HUES64 (cell line): Measurements from ENCODE around the gene TMEM138.

Source experiments
- H3K27ac ChIP-seq: 2 replicates; pipeline ENCODE4 v1.7.0; 2013; ENCODE audit warnings: low read depth, low read length, inconsistent platforms
- H3K27me3 ChIP-seq: 2 replicates; pipeline ENCODE4 v1.6.1; 2013; ENCODE audit warnings: mild to moderate bottlenecking, low read length; ENCODE audit not compliant: insufficient read depth
- H3K36me3 ChIP-seq: 2 replicates; pipeline ENCODE4 v1.6.1; 2013; ENCODE audit warnings: mild to moderate bottlenecking, low read length; ENCODE audit not compliant: insufficient read depth
- H3K4me1 ChIP-seq: 2 replicates; pipeline ENCODE4 v1.6.1; 2013; ENCODE audit warnings: mild to moderate bottlenecking, low read length, moderate library complexity; ENCODE audit not compliant: insufficient read depth
- H3K4me3 ChIP-seq: 2 replicates; pipeline ENCODE4 v1.5.1; 2013; ENCODE audit warnings: mild to moderate bottlenecking, low read length, moderate library complexity
- H3K9ac ChIP-seq: 2 replicates; pipeline ENCODE4 v1.6.1; 2013; ENCODE audit warnings: mild to moderate bottlenecking, low read depth, low read length
- H3K9me3 ChIP-seq: 2 replicates; pipeline ENCODE4 v1.6.1; 2013; ENCODE audit warnings: low read depth, low read length; ENCODE audit not compliant: insufficient read depth
- WGBS: fragments of 150-250, 120-280 bp; methylation state at CpG from one replicate; pipeline ENCODE4 v1.1.7; 2013; ENCODE audit warnings: missing lambda C conversion rate; 5-methylcytosine and 5-hydroxymethylcytosine counted together

Gene TMEM138

DNA sequence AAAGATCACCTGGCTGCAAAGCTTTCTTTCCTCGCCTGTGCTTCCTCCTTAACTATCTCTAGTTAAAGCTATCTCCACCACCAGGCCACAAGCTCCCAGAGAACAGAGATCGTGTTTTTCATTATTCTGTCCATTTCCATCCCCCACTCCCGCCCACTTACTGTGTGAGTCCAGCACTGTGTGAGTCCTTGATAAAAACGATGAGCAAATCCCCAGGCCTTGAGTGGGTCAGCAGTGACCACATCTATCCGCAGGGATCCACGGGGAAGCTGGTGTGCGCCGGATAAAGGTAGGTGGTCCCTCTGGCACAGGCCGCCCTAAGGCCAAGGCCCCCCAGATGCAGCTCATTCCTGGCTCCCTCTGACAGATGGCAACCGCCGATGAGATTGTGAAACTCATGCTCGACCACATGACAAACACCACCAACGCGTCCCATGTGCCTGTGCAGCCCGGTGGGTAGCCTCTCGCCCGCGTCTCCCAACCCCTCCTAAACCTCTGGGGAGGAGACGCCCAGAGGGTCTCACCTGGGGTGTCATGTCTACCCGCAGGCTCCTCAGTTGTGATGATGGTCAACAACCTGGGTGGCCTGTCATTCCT, 19.9 kb upstream of the TMEM138 start:
- Histone ChIP-seq H3K4me1 (no peaks in the 10 kb centered on the region), H3K36me3 (peaks cover 25% of the 10 kb centered on the region), H3K9ac (no peak overlapping the region), H3K27ac (no peak overlapping the region), H3K9me3 (no peaks in the 10 kb centered on the region), H3K4me3 (no peak overlapping the region), H3K27me3 (no peaks in the 10 kb centered on the region)
- 95% methylated on average over 20 of the region's 20 CpGs for WGBS

DNA sequence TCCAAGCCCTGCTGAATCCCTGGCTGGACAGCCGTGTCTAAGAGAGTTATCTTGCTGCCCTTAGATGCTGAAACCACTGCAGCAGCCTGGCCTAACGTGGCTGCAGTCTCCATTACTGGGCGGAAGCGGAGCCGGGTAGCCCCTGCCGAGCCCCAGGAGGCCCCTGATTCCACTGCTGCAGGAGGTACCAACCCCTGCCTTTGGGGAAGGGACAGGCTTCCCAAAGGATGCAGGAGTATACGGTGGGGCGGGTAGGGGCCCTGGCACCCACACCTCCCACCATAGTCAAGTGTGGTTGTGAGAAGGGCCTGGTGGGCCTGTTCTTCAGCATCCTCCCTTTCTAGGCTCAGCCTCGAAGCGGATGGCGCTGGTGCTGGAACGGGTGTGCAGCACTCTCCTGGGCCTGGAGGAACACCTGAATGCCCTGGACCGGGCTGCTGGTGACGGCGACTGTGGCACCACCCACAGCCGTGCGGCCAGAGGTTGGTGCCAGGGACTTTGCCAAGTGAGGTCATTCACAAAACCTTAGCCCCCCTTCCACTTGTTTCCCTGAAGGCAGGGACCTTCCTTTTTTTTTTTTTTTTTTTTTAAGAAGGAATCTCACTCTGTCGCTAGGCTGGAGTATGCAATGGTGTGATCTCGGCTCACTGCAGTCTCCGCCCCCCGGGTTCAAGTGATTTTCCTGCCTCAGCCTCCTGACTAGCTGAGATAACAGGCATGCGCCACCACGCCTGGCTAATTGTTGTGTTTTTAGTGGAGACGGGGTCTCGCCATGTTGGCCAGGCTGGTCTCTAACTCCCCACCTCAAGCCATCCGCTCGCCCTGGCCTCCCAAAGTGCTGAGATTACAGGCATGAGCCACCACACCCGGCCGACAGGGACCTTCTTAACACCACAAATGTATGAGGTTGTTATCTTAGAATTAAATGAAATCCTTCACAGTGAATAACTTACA, 18.1 kb upstream of the TMEM138 start:
- Histone ChIP-seq H3K27ac (no peak overlapping the region), H3K36me3 (peaks cover 28% of the 10 kb centered on the region)

DNA sequence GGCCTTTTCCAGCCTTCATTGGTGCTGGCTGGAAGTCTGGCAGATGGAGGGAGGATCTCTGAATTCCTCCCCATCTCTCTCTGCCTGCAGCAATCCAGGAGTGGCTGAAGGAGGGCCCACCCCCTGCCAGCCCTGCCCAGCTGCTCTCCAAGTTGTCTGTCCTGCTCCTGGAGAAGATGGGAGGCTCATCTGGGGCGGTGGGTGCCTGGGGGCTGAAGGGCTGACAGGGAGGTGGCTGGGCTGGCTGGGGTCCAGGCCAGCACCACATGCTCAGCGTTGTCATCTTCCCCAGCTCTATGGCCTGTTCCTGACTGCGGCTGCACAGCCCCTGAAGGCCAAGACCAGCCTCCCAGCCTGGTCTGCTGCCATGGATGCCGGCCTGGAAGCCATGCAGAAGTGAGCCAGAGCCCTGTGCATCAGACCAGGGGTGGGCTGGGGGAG, 17.0 kb upstream of the TMEM138 start:
- H3K9ac ChIP-seq: no peak overlapping the region
- H3K27me3 ChIP-seq: no peaks in the 10 kb centered on the region
- H3K27ac ChIP-seq: no peak overlapping the region
- H3K36me3 ChIP-seq: peaks cover 30% of the 10 kb centered on the region
- 80% methylated on average over 4 of the region's 4 CpGs for WGBS
- H3K4me3 ChIP-seq: no peak overlapping the region
- no peaks in the 10 kb centered on the region for H3K9me3 ChIP-seq
- H3K4me1 ChIP-seq: no peaks in the 10 kb centered on the region

More for the DNA sequence above, 18.1 kb upstream of the TMEM138 start:
- Histone ChIP-seq H3K9ac (no peak overlapping the region), H3K9me3 (no peaks in the 10 kb centered on the region), H3K4me3 (no peak overlapping the region), H3K27me3 (no peaks in the 10 kb centered on the region), H3K4me1 (no peaks in the 10 kb centered on the region)
- WGBS: 94% methylated on average over 25 of the region's 29 CpGs

DNA sequence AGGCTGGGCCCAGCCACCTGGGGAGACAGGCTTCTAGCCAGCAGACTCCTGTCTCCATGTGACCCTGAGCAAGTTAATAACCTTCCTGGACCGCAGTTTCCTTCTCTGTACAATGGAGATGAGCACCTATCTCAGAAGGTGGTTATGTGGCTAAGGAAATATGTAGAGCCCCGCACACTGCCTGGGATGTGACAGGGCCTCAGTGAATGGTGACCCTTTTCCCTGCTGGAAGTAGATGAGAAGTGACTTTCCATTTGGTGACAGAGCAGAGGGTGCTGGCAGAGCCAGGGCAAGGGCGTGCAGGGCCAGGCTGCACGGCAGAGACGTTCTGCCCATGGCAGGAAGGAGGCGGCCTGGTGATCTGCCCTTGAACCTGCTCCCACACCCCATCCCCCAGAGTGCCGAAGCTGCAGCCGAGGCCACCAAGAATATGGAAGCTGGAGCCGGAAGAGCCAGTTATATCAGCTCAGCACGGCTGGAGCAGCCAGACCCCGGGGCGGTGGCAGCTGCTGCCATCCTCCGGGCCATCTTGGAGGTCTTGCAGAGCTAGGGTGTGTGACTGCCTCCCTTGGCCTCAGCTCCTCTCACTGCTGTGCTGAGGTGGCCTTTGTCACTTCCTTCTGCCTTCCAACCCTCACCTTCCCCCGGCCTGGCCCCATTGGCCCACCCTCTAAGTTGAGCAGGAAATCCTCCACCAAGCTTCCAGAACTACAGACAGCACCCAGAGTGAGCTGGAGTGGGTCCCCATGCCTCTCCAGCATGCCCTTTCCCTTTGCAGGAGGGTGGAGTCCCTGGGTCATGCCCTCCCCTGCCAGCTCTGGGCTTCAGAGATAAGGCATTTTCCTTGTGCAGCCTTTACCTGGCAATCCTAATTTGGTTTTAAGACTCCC, 16.0 kb upstream of the TMEM138 start:
- Histone ChIP-seq H3K4me3 (no peak overlapping the region), H3K27me3 (no peaks in the 10 kb centered on the region), H3K9me3 (no peaks in the 10 kb centered on the region), H3K4me1 (no peaks in the 10 kb centered on the region), H3K36me3 (peaks cover 30% of the 10 kb centered on the region), H3K27ac (no peak overlapping the region), H3K9ac (no peak overlapping the region)
- 94% methylated on average over 14 of the region's 14 CpGs for WGBS

DNA sequence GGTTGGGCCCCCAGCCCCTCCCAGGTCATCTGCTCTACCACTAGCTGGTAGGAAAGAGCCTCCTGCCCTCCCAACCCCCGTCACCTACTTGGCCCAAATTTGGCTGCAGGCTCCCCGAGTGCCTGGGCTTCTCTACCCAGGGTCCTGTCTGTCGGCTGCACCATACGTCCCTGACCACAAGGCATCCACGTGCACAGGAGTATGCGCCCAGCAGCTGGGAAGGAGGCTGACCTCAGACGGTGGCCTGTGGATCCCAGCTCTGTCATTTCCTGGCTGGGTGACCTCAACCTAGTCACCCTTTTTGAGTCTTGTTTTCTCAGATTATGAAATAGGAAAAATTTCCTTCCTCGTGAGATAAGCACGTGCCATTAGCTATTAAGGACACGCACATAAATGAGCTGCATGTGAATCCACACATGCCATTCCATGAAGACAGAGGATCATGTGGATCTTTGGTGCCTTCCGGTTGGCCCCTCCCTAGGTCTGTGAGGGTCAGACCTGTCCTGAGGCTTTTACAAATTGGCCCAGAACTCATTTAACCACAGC, 14.2 kb upstream of the TMEM138 start:
- Histone ChIP-seq H3K27ac (no peak overlapping the region), H3K4me1 (no peaks in the 10 kb centered on the region), H3K36me3 (peaks cover 30% of the 10 kb centered on the region), H3K9ac (no peak overlapping the region), H3K9me3 (no peaks in the 10 kb centered on the region), H3K27me3 (no peaks in the 10 kb centered on the region), H3K4me3 (no peak overlapping the region)
- WGBS: 93% methylated on average over 11 of the region's 11 CpGs

DNA sequence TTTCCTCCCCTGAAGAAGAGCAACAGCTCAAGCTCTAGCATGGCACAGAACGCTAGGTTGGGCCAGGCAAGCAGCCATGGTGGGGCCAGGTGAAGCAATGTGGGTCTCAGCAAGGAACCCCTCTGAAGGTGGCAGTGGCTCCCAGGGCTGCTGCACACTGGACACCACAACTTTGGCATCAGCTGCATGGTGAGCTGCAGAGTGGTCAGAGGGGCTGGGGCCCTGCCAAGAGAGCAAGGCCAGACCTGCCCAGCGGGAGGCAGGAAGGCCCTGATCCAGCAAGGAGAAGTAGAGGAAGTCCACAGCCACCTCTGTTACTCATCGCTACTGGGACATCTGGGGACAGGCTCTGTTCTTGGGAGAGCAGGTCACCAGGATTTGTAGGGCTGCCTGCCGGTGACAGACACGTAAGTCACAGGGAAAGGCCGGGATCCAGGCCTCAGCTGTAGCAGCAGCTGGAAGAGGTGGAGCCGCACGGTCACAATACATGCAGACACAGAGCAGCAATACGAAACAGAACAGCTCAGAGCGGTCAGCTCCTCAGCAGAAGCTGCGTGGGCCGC, 12.9 kb upstream of the TMEM138 start:
- no peak overlapping the region for H3K9ac ChIP-seq

DNA sequence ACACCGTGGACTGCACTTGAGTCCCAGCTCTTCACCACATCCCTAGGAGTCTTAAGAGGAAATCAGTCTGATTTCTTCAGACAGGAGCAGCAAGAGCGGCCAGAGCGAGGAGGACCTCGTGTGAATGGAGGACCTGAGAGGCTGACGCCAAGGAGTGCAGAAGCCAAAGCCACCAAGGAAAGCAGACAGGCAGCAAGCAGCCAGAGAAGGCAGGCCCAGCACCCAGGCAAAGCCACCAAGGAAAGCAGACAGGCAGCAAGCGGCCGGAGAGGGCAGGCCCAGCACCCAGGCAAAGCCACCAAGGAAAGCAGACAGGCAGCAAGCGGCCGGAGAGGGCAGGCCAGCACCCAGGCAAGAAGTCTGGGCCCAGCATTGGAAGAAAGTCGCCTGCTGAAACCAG, 12.3 kb upstream of the TMEM138 start:
- Histone ChIP-seq H3K27ac (no peak overlapping the region), H3K36me3 (peaks cover 31% of the 10 kb centered on the region), H3K27me3 (no peaks in the 10 kb centered on the region), H3K4me1 (no peaks in the 10 kb centered on the region), H3K4me3 (no peak overlapping the region), H3K9me3 (no peaks in the 10 kb centered on the region), H3K9ac (no peak overlapping the region)
- 95% methylated on average over 10 of the region's 10 CpGs for WGBS

More for the DNA sequence above, 12.9 kb upstream of the TMEM138 start:
- WGBS: 94% methylated on average over 12 of the region's 12 CpGs
- no peaks in the 10 kb centered on the region for H3K27me3 ChIP-seq
- no peaks in the 10 kb centered on the region for H3K9me3 ChIP-seq
- no peaks in the 10 kb centered on the region for H3K4me1 ChIP-seq
- no peak overlapping the region for H3K4me3 ChIP-seq
- peaks cover 31% of the 10 kb centered on the region for H3K36me3 ChIP-seq
- H3K27ac ChIP-seq: no peak overlapping the region

DNA sequence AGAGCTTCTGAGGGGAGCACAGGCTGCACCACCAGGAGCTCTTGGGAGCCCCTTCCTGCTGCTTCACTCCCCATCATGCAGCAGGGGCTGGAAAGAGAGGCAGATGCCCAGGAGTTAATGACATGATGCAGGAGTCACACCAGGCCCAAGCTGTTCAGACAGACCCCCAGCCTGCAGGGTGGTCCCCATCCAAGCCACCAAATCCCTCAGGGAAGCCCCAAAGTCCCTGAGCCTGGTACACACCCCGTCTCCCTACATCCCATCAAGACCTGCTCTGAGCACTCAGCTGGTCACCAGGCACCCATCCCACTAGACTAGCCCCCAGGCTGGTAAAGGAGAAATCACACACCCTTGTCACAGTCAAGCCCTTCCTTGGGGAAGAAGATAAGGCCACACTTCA, 11.8 kb upstream of the TMEM138 start:
- Histone ChIP-seq H3K27me3 (no peaks in the 10 kb centered on the region), H3K4me3 (no peak overlapping the region), H3K9ac (no peak overlapping the region), H3K36me3 (peaks cover 31% of the 10 kb centered on the region), H3K9me3 (no peaks in the 10 kb centered on the region), H3K27ac (no peak overlapping the region), H3K4me1 (no peaks in the 10 kb centered on the region)
- WGBS: 91% methylated on average over 1 of the region's 1 CpG

DNA sequence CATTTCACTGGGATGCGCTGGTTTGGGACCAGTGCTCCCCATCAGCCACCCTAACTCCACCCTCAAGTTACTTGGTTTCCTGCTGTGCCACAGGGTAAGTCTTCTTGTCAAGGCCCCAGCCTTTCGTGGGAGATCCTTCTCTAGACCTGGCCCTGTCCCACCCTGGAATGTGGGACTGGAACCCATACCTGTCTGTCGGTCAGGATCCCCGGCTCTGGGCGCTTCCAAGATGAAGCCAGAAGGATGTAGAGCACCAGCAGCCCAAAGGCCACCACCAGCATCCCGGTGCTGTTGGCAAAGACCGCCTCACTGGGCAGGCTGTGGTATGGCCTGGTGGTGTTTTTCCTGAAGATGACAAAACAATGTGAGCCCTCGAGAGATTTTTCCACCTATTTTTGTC, 11.4 kb upstream of the TMEM138 start:
- peaks cover 31% of the 10 kb centered on the region for H3K36me3 ChIP-seq
- no peaks in the 10 kb centered on the region for H3K9me3 ChIP-seq
- H3K27ac ChIP-seq: no peak overlapping the region
- no peak overlapping the region for H3K4me3 ChIP-seq
- WGBS: 95% methylated on average over 8 of the region's 8 CpGs
- no peaks in the 10 kb centered on the region for H3K27me3 ChIP-seq
- no peak overlapping the region for H3K9ac ChIP-seq
- no peaks in the 10 kb centered on the region for H3K4me1 ChIP-seq

DNA sequence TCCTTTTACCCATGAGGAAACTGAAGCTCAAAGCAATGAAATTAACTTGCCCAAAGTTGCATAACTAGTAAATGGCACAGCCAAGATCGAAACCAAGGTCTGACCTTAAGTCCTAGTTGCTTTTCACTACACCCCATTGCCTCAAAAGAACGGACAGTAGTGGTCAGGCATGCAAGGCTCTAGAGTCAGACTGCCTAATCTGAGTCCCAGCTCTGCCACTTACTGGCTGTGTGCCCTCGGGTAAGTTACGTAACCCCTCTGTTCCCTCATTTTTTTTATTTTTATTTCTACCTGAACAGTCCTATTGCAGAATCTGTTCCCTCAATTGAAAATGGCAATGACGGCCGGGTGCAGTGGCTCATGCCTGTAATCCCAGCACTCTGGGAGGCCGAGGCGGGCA, 10.1 kb upstream of the TMEM138 start:
- no peaks in the 10 kb centered on the region for H3K4me1 ChIP-seq
- peaks cover 31% of the 10 kb centered on the region for H3K36me3 ChIP-seq
- H3K4me3 ChIP-seq: no peak overlapping the region
- no peaks in the 10 kb centered on the region for H3K27me3 ChIP-seq
- no peak overlapping the region for H3K9ac ChIP-seq
- H3K27ac ChIP-seq: no peak overlapping the region
- WGBS: 82% methylated on average over 8 of the region's 8 CpGs
- H3K9me3 ChIP-seq: no peaks in the 10 kb centered on the region
